Measurements from ENCODE around the gene POC1A. TPM values are rescaled to one million over a fixed set of nuclear protein-coding genes. Genes with fewer than 3 reads are reported as not detected.

Gene POC1A
- total RNA-seq, 1 donor from 2014 or later = 3.7 TPM

DNA sequence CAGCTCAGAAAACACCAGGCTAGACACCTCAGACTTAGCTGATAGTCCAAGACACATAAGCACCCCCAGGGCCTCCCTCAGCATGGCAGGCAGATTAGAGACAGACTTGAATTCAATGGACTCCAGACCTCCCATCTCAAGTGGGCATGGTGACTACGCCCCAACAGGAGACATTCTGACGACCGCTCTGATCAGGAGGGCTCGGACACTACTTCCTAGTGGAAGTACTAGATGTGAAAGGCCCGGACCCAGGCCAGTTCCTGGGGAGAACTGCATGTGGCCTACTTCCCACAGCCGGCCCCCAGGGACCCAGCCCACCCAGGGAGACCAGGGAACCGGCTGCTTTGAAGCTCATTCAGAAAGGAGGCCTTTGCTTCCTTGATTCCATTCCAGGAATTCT is 16.9 kb downstream of the POC1A start:
- Mint-ChIP-seq H3K36me3 (ENCODE audit: low read depth, unreplicated experiment) (peaks cover 6% of the 10 kb centered on the region), H3K27me3 (ENCODE audit: low read depth, unreplicated experiment) (peaks cover 3% of the 10 kb centered on the region), H3K27ac (ENCODE audit: unreplicated experiment) (no peak overlapping the region), H3K4me3 (ENCODE audit: unreplicated experiment) (no peak overlapping the region), H3K4me1 (ENCODE audit: low read depth, unreplicated experiment) (no peaks in the 10 kb centered on the region), H3K9me3 (ENCODE audit: unreplicated experiment) (no peaks in the 10 kb centered on the region)
- Histone ChIP-seq H3K9ac (ENCODE audit: low read length) (no peak overlapping the region), H2AFZ (ENCODE audit: low read depth, low read length) (no peak overlapping the region), H3K27me3 (ENCODE audit: insufficient read depth, low read length) (no peaks in the 10 kb centered on the region), H3K36me3 (ENCODE audit: insufficient read depth, low read length) (no peaks in the 10 kb centered on the region), H3K4me1 (ENCODE audit: insufficient read depth, low read length) (no peaks in the 10 kb centered on the region), H3K4me2 (ENCODE audit: low read length) (no peak overlapping the region), H3K9me3 (ENCODE audit: insufficient read depth, low read depth, low read length) (no peaks in the 10 kb centered on the region), H3K79me2 (ENCODE audit: insufficient read depth, low read length) (no peaks in the 10 kb centered on the region), H4K20me1 (ENCODE audit: insufficient read depth, low read length) (no peaks in the 10 kb centered on the region), H3K27ac (ENCODE audit: low read depth, low read length) (no peak overlapping the region), H3K4me3 (ENCODE audit: insufficient read depth, low read depth, low read length) (no peak overlapping the region)
- DNase-seq (ENCODE audit: low read depth) = no peak
- no peak for FAIRE-seq
- TF ChIP-seq EZH2 (IDR thresholded peaks at IDR 0.05; ENCODE audit: insufficient read depth, low read length) = no peak
- TF ChIP-seq, protein P1, sequence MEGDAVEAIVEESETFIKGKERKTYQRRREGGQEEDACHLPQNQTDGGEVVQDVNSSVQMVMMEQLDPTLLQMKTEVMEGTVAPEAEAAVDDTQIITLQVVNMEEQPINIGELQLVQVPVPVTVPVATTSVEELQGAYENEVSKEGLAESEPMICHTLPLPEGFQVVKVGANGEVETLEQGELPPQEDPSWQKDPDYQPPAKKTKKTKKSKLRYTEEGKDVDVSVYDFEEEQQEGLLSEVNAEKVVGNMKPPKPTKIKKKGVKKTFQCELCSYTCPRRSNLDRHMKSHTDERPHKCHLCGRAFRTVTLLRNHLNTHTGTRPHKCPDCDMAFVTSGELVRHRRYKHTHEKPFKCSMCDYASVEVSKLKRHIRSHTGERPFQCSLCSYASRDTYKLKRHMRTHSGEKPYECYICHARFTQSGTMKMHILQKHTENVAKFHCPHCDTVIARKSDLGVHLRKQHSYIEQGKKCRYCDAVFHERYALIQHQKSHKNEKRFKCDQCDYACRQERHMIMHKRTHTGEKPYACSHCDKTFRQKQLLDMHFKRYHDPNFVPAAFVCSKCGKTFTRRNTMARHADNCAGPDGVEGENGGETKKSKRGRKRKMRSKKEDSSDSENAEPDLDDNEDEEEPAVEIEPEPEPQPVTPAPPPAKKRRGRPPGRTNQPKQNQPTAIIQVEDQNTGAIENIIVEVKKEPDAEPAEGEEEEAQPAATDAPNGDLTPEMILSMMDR (IDR thresholded peaks at IDR 0.05; ENCODE audit: insufficient read depth, low read depth, low read length) = no peak

GRCh38 chr3:52136513-52136912 is 17.7 kb downstream of the POC1A start:
- H3K36me3 ChIP-seq (ENCODE audit: insufficient read depth, low read length) = no peaks in the 10 kb centered on the region
- Mint-ChIP-seq H3K27me3 (ENCODE audit: low read depth, unreplicated experiment) (peaks cover 6% of the 10 kb centered on the region), H3K4me3 (ENCODE audit: unreplicated experiment) (no peak overlapping the region), H3K9me3 (ENCODE audit: unreplicated experiment) (no peaks in the 10 kb centered on the region), H3K4me1 (ENCODE audit: low read depth, unreplicated experiment) (no peaks in the 10 kb centered on the region), H3K27ac (ENCODE audit: unreplicated experiment) (no peak overlapping the region), H3K36me3 (ENCODE audit: low read depth, unreplicated experiment) (peaks cover 3% of the 10 kb centered on the region)
- no peak overlapping the region for H2AFZ ChIP-seq (ENCODE audit: low read depth, low read length)
- H3K9me3 ChIP-seq (ENCODE audit: insufficient read depth, low read depth, low read length) = no peaks in the 10 kb centered on the region
- H3K4me1 ChIP-seq (ENCODE audit: insufficient read depth, low read length) = no peaks in the 10 kb centered on the region
- no peak overlapping the region for H3K4me2 ChIP-seq (ENCODE audit: low read length)
- no peak for TF ChIP-seq EZH2 (IDR thresholded peaks at IDR 0.05; ENCODE audit: insufficient read depth, low read length)
- TF ChIP-seq, protein P1 (IDR thresholded peaks at IDR 0.05; ENCODE audit: insufficient read depth, low read depth, low read length) = no peak
- DNase-seq (ENCODE audit: low read depth) (no peak), FAIRE-seq (no peak)
- no peak overlapping the region for H3K27ac ChIP-seq (ENCODE audit: low read depth, low read length)
- H3K79me2 ChIP-seq (ENCODE audit: insufficient read depth, low read length) = no peaks in the 10 kb centered on the region
- H4K20me1 ChIP-seq (ENCODE audit: insufficient read depth, low read length) = no peaks in the 10 kb centered on the region
- no peak overlapping the region for H3K9ac ChIP-seq (ENCODE audit: low read length)
- H3K27me3 ChIP-seq (ENCODE audit: insufficient read depth, low read length) = no peaks in the 10 kb centered on the region
- no peak overlapping the region for H3K4me3 ChIP-seq (ENCODE audit: insufficient read depth, low read depth, low read length)

DNA sequence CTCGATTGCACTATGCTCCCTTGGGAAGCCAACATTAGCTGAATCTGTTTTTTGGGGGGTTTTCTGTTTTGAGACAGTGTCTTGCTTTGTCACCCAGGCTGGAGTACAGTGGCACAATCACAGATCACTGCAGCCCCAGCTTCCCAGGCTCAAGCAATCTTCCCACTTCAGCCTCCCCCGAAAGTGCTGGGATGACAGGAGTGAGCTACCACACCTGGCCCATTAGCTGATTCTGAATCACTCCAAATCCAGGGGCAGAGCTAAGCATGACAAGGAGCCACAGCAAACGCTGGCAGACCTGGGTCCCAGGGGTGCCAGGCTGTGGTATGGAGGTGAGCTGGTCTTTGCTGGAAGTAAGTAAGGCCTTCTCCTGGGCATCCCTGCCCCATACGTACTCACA is 18.9 kb downstream of the POC1A start:
- Mint-ChIP-seq H3K36me3 (ENCODE audit: low read depth, unreplicated experiment) (peaks cover 5% of the 10 kb centered on the region), H3K27me3 (ENCODE audit: low read depth, unreplicated experiment) (peaks cover 6% of the 10 kb centered on the region), H3K4me1 (ENCODE audit: low read depth, unreplicated experiment) (peaks cover 2% of the 10 kb centered on the region), H3K9me3 (ENCODE audit: unreplicated experiment) (no peaks in the 10 kb centered on the region), H3K4me3 (ENCODE audit: unreplicated experiment) (no peak overlapping the region), H3K27ac (ENCODE audit: unreplicated experiment) (no peak overlapping the region)
- Histone ChIP-seq H3K27ac (ENCODE audit: low read depth, low read length) (no peak overlapping the region), H2AFZ (ENCODE audit: low read depth, low read length) (no peak overlapping the region), H3K4me3 (ENCODE audit: insufficient read depth, low read depth, low read length) (no peak overlapping the region), H3K4me2 (ENCODE audit: low read length) (no peak overlapping the region), H3K9ac (ENCODE audit: low read length) (no peak overlapping the region), H3K4me1 (ENCODE audit: insufficient read depth, low read length) (no peaks in the 10 kb centered on the region), H3K79me2 (ENCODE audit: insufficient read depth, low read length) (no peaks in the 10 kb centered on the region), H3K9me3 (ENCODE audit: insufficient read depth, low read depth, low read length) (no peaks in the 10 kb centered on the region), H3K27me3 (ENCODE audit: insufficient read depth, low read length) (no peaks in the 10 kb centered on the region), H4K20me1 (ENCODE audit: insufficient read depth, low read length) (no peaks in the 10 kb centered on the region), H3K36me3 (ENCODE audit: insufficient read depth, low read length) (no peaks in the 10 kb centered on the region)
- TF ChIP-seq EZH2 (IDR thresholded peaks at IDR 0.05; ENCODE audit: insufficient read depth, low read length) = no peak
- TF ChIP-seq, protein P1 (IDR thresholded peaks at IDR 0.05; ENCODE audit: insufficient read depth, low read depth, low read length) = no peak
- DNase-seq (ENCODE audit: low read depth) (no peak), FAIRE-seq (no peak)
